HG03280 (cell line): ENCODE measurements around the gene CNOT6.
"Not testable (repeated sequence)": the region's sequence is repeated elsewhere in the genome, so short reads cannot be mapped to it uniquely, and the experiment has no call there.

ENCODE experiments used
- ATAC-seq: cut with Tn5 transposase; IDR thresholded peaks from one replicate; pipeline ENCODE4 v1.9.1; 2021; ENCODE audit warnings: mild to moderate bottlenecking, moderate library complexity; ENCODE audit not compliant: unreplicated experiment

The CNOT6 gene

DNA sequence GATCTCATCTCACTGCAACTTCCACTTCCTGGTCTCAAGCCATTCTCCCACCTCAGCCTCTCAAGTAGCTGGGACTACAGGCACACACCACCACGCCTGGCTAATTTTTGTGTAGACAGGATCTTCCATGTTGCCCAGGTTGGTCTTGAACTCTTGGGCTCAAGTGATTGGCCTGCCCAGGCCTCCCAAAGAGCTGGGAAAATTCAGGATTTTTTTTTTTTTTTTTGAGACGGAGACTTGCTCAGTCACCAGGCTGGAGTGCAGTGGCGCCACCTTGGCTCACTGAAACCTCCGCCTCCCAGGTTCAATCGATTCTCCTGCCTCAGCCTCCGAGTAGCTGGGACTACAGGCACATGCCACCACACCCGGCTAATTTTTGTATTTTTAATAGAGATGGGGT, 21.8 kb downstream of the CNOT6 start:
- not testable (repeated sequence) for ATAC-seq

DNA sequence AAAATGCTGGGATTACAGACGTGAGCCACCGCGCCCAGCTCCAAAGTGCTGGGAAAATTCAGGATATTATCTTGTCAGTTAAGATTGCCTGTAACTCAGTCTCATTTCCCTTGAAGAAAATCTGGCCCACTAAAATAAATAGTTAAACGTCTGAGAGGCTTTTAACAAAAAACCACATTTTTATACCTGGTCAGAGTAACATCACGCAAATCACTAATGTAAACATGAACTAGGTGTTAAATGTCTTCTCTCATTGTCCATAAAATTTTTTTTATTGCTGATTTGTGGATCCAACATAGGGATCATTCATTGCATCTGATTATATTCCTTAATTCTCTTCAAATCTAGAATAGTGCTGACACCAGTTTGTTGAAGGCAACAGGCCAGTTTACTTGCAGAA, 22.3 kb downstream of the CNOT6 start:
- no peak for ATAC-seq

GRCh38 chr5:180519098-180519497, 24.9 kb downstream of the CNOT6 start:
- ATAC-seq = no peak

DNA sequence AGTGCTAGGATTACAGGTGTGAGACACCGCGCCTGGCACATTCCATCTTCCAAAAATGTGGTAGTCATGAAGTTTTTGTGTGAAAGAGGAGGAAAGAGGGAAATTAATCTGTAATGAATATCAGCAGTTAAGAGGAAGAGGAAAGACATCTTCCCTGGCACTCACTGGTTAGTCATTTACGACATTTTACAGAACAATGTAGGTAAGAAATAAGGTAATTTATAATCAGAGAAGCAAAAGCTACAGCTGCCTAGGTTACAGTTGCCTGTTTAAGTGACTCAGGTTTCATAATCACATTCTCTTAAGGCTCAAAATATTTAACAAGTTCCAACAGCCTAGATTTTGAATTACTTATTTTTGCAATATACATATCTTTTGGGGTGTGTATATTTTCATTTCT, 26.9 kb downstream of the CNOT6 start:
- ATAC-seq = no peak

GRCh38 chr5:180521591-180521990, 27.4 kb downstream of the CNOT6 start:
- no peak for ATAC-seq

- no peak for ATAC-seq
These were observed 28.2 kb downstream of the CNOT6 start for GRCh38 chr5:180522330-180522729.

- ATAC-seq = no peak
These were observed 29.7 kb downstream of the CNOT6 start for GRCh38 chr5:180523629-180524466.

DNA sequence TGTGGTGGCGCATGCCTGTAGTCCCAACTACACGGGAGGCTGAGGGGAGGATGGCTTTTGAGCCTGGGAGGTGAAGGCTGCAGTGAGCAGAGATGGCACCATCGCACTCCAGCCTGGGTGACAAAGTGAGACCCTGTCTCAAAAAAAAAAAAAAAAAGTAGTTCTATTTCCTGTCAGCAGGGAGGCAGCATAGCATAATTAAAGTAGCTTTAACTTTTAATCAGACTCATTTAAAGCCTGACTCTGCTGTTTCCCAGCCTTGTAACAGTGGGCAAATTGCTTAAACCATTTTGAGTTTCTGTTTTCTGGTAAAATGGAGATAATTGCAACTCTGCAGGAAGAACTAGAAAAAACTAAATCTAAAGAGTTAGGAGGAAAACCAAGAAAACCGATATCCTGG, 31.2 kb downstream of the CNOT6 start:
- ATAC-seq = no peak

- no peak for ATAC-seq
These were observed 32.1 kb downstream of the CNOT6 start for GRCh38 chr5:180526269-180526668.

GRCh38 chr5:180527659-180528058, 33.5 kb downstream of the CNOT6 start:
- ATAC-seq = no peak

GRCh38 chr5:180531036-180531585, 36.9 kb downstream of the CNOT6 start:
- ATAC-seq = not testable (repeated sequence)

- ATAC-seq = no peak
These were observed 38.1 kb downstream of the CNOT6 start for GRCh38 chr5:180532268-180532667.

GRCh38 chr5:180533845-180534244, 39.7 kb downstream of the CNOT6 start:
- no peak for ATAC-seq

GRCh38 chr5:180535573-180535972, 41.4 kb downstream of the CNOT6 start:
- no peak for ATAC-seq

DNA sequence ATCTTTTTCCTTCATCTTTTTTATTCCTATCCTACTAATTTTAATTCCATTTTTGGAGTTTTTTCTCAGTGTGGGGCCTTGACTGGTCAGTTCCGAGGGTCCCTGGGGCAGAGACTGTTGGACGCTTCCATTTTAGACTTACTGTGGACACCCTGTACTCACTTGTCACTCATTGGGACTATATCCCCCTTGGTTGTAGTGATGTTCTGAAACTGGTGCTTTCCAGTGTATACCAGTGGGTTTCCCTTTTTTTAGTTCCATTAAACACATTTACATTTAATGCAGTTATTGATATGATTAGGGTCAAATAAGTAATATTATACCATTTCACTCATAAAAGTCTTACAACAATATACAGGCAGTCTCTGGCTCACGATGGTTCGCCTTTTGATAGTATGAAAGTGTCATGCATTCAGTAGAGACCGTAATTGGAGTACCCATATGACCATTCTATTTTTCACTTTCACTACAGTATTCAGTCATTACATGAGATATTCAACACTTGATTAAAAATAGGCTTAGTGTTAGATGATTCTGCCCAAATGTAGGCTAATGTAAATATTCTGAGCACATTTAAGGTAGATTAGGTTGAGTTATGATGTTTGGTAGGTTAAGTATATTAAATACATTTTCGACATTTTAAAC, 46.0 kb downstream of the CNOT6 start:
- peak; percentile 82 for ATAC-seq

- ATAC-seq = no peak
These were observed 47.5 kb downstream of the CNOT6 start for GRCh38 chr5:180541710-180542109.

- ATAC-seq = no peak
These were observed 51.1 kb downstream of the CNOT6 start for GRCh38 chr5:180545248-180545647.

DNA sequence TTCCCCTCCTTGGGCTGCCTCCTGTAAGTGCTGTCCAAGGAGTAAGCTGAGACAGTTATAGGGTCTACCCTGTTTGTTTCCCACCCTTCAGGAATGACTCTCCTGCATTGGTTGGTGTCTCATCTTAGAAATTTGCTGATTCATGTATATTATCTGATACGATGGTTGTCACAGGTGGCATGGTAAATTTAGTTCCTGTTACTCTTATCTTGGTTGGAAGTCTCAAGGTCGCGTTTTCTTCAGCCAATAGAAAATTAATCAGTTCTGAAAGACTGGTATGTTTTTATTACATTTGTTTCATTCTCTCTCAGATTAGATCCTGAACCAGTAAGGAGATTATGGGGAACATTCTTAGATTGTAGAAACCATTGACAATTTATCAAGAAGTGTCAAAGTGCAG, 54.4 kb downstream of the CNOT6 start:
- ATAC-seq = no peak

- no peak for ATAC-seq
These were observed 59.4 kb downstream of the CNOT6 start for GRCh38 chr5:180553530-180553929.

DNA sequence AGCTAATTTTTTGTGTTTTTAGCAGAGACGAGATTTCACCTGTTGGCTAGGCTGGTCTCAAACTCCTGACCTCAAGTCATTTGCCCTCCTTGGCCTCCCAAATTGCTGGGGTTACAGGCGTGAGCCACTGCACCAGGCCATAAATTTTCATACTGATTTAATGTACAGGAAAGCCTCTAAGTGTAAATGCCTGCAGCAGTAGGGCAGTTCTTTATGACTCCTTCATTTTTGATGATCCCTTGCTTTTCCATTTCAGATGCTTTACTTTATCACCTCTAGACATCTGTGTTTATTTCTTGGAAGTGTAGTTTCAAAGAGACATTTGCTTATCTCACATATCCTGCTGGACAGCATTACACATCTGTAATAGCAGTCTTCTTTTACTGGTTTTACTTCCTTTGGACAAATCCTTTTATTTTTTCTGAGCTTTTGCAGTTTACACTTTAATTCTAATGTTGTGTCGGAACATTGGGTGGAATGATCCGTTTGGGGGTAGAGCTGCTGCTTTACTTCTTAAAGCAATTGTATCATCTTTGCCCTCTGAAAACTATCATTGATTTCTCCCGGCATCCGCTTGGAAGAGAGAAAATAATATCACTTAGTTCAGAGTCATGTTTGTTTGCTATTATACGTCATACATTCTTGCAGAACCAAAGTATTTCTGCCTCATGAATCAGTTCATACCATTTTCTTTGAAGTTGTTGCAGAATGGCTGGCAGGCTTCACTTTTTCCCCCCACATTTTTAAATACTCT, 61.2 kb downstream of the CNOT6 start:
- no peak for ATAC-seq

DNA sequence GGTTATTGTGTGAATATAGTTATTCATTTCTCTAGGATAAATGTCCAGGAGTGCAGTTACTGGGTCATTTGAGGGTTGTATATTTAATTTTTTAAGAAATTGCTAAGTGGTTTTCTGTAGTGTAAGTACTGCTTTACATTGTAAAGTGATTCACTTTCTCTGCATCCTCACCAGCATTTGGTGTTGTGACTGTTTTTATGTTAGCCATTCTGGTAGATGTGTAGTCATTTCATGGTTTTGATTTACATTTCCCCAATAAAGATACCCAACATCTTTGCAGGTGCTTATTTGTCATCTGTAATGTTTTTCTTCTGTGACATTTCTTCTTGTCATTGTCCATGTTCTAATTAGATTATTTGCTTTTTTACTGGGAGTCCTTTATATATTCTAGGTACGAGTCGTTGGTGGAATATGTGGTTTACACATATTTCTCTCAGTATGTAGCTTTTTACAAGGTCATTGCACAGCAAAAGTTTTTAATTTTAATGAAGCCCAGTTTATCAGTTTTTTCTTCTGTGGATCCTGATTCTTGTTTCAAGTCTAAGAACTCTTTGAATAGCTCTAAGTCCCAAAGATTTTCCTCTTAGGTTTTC, 63.1 kb downstream of the CNOT6 start:
- no peak for ATAC-seq
